CD14-positive monocyte (primary cell): Measurements from ENCODE around the gene IRS1. TPM values are rescaled to one million over a fixed set of nuclear protein-coding genes. Genes with fewer than 3 reads are reported as not detected.

ENCODE experiments used
- DNase-seq, 3 donors: peaks; one replicate each; pipeline ENCODE4 v3.0.0-alpha.2; 2011 to 2022
- H2AFZ ChIP-seq: 2 replicates; pipeline ENCODE4 v1.6.0; 2012; ENCODE audit warnings: mild to moderate bottlenecking, low read depth, low read length, inconsistent platforms; ENCODE audit not compliant: insufficient read depth, poor library complexity, severe bottlenecking
- H3K27ac ChIP-seq, 2 donors: 1 replicate in 1 of 2; 2 replicates in 1 of 2; pipeline ENCODE4 v1.5.1; 2012 to 2013; ENCODE audit warnings: low read length in 2 of 2, control low read depth in 1 of 2, inconsistent platforms in 1 of 2, low read depth in 1 of 2, mild to moderate bottlenecking in 1 of 2
- H3K27me3 ChIP-seq, 2 donors: one replicate each; pipeline versions ENCODE4 v1.6.0 to v1.6.1; 2011 to 2013; ENCODE audit warnings: low read length in 2 of 2; ENCODE audit not compliant: control insufficient read depth in 2 of 2, insufficient read depth in 2 of 2
- H3K36me3 ChIP-seq, 2 donors: replicated peaks in 1 of 2; 1 replicate in 1 of 2; 2 replicates in 1 of 2; pipeline versions ENCODE4 v1.5.1 to v1.6.1; 2012 to 2013; ENCODE audit warnings: low read length in 2 of 2, control low read depth in 1 of 2, inconsistent platforms in 1 of 2, mild to moderate bottlenecking in 1 of 2; ENCODE audit not compliant: insufficient read depth in 2 of 2, control insufficient read depth in 1 of 2
- H3K4me1 ChIP-seq, 2 donors: 1 replicate in 1 of 2; 2 replicates in 1 of 2; pipeline versions ENCODE4 v1.5.1 to v1.6.1; 2012 to 2013; ENCODE audit warnings: low read length in 2 of 2, control low read depth in 1 of 2, inconsistent platforms in 1 of 2, mild to moderate bottlenecking in 1 of 2, moderate library complexity in 1 of 2; ENCODE audit not compliant: insufficient read depth in 2 of 2, control insufficient read depth in 1 of 2
- H3K4me2 ChIP-seq: replicated peaks from 2 replicates; pipeline ENCODE3; 2012; ENCODE audit warnings: low read length, moderate library complexity, mild to moderate bottlenecking; ENCODE audit not compliant: poor library complexity, severe bottlenecking; ENCODE audit errors: extremely low read depth
- H3K4me3 ChIP-seq, 3 experiments: fragments of 200-600 bp in 1 of 3; sonication (generic) in 1 of 3; replicated peaks in 1 of 3; 1 replicate in 2 of 3; 2 replicates in 1 of 3; pipeline ENCODE4 v1.5.1; 2011 to 2013; ENCODE audit warnings: low read length in 3 of 3, mild to moderate bottlenecking in 3 of 3, control low read depth in 2 of 3, low read depth in 2 of 3, inconsistent platforms in 1 of 3, moderate library complexity in 1 of 3
- H3K79me2 ChIP-seq: 2 replicates; pipeline ENCODE4 v1.6.0; 2012; ENCODE audit warnings: mild to moderate bottlenecking, control low read depth, inconsistent platforms, low read length, moderate library complexity; ENCODE audit not compliant: insufficient read depth
- H3K9ac ChIP-seq: 2 replicates; pipeline ENCODE4 v1.6.0; 2017; ENCODE audit warnings: low read length, mild to moderate bottlenecking; ENCODE audit not compliant: insufficient read depth, poor library complexity, severe bottlenecking
- H3K9me3 ChIP-seq, 2 donors: replicated peaks in 1 of 2; 1 replicate in 1 of 2; 2 replicates in 1 of 2; pipeline versions ENCODE4 v1.5.1 to v1.6.1; 2012 to 2013; ENCODE audit warnings: low read length in 2 of 2, control low read depth in 1 of 2; ENCODE audit not compliant: control insufficient read depth in 1 of 2, insufficient read depth in 1 of 2
- H4K20me1 ChIP-seq: 2 replicates; pipeline ENCODE4 v1.6.0; 2012; ENCODE audit warnings: mild to moderate bottlenecking, low read length, control low read depth, moderate library complexity; ENCODE audit not compliant: insufficient read depth
- H3K27ac Mint-ChIP-seq, 7 donors: one replicate each; pipeline ENCODE4 v1.8.0; 2020; ENCODE audit warnings: mild to moderate bottlenecking in 7 of 7, mixed read lengths in 7 of 7, moderate library complexity in 6 of 7, inconsistent platforms in 2 of 7
- H3K27me3 Mint-ChIP-seq, 3 donors: one replicate each; pipeline ENCODE4 v1.8.0; 2021 to 2022; ENCODE audit warnings: low read depth in 3 of 3, mild to moderate bottlenecking in 3 of 3, mixed read lengths in 3 of 3, moderate library complexity in 3 of 3, inconsistent platforms in 1 of 3
- H3K36me3 Mint-ChIP-seq, 2 donors: one replicate each; pipeline ENCODE4 v1.8.0; 2020; ENCODE audit warnings: mixed read lengths in 2 of 2, inconsistent platforms in 1 of 2, mild to moderate bottlenecking in 1 of 2
- H3K4me1 Mint-ChIP-seq: one replicate; pipeline ENCODE4 v1.8.0; 2020; ENCODE audit warnings: mild to moderate bottlenecking, mixed read lengths
- H3K4me3 Mint-ChIP-seq, 2 donors: one replicate each; pipeline ENCODE4 v1.8.0; 2020; ENCODE audit warnings: mild to moderate bottlenecking in 2 of 2, mixed read lengths in 2 of 2, moderate library complexity in 1 of 2
- H3K9me3 Mint-ChIP-seq, 7 donors: one replicate each; pipeline ENCODE4 v1.8.0; 2020 to 2022; ENCODE audit warnings: mixed read lengths in 7 of 7, mild to moderate bottlenecking in 6 of 7, moderate library complexity in 6 of 7, inconsistent platforms in 2 of 7
- CTCF ChIP-seq: fragments of 200-600 bp; IDR thresholded peaks from one replicate; pipeline ENCODE4 v1.8.0; 2022; ENCODE audit warnings: antibody characterized with exemption, mild to moderate bottlenecking
- WGBS: methylation state at CpG from one replicate; pipeline ENCODE4 v1.1.5; 2013; ENCODE audit warnings: missing lambda C conversion rate; ENCODE audit not compliant: insufficient coverage; 5-methylcytosine and 5-hydroxymethylcytosine counted together
- intact Hi-C, 2 donors: fragments of 100-400 bp; cut with micrococcal nuclease; formaldehyde crosslinking; loops; one replicate each; pipeline versions ENCODE4 v1.15.0 to v1.15.1; 2023
- polyA plus RNA-seq, 3 donors: library from polyadenylated mRNA; depleted of rRNA in 1 of 3; unstranded in 2 of 3; stranded (reverse) in 1 of 3; fragments of 300-500 nt in 2 of 3; fragments of >200 nt in 1 of 3; fragmentation: Illumina TruSeq in 2 of 3; gene quantifications; 1 replicate in 2 of 3; 2 replicates in 1 of 3; pipeline ENCODE4 v1.2.3, GENCODE V29; 2012 to 2021

IRS1 gene
- polyA plus RNA-seq, 3 donors, result 0.10 to 0.19 TPM; not detected in 1

GRCh38 chr2:226727251-226727650 lies 72.4 kb downstream of the IRS1 start:
- Histone ChIP-seq H3K27ac (no peak overlapping the region), H3K4me3 (no peak overlapping the region), H3K4me1 (no peaks in the 10 kb centered on the region), H3K79me2 (no peaks in the 10 kb centered on the region), H3K9ac (no peak overlapping the region), H3K9me3 (no peaks in the 10 kb centered on the region), H4K20me1 (no peaks in the 10 kb centered on the region), H3K36me3 (no peaks in the 10 kb centered on the region), H3K27me3 (peaks cover 0 to 8% of the 10 kb centered on the region in 2 donors), H3K4me2 (no peak overlapping the region), H2AFZ (no peak overlapping the region)
- TF ChIP-seq CTCF, result no peak
- Mint-ChIP-seq H3K27me3 (peaks cover 2 to 19% (median 7%) of the 10 kb centered on the region in 3 donors), H3K9me3 (peaks cover 0 to 3% (median 0%) of the 10 kb centered on the region in 7 donors), H3K4me3 (no peak overlapping the region), H3K36me3 (no peaks in the 10 kb centered on the region), H3K27ac (no peak overlapping the region), H3K4me1 (no peaks in the 10 kb centered on the region)
- WGBS, result no CpG with 5 or more reads among the region's 1 CpG
- intact Hi-C loops, result no loop called here
- DNase-seq, result no peak

DNA sequence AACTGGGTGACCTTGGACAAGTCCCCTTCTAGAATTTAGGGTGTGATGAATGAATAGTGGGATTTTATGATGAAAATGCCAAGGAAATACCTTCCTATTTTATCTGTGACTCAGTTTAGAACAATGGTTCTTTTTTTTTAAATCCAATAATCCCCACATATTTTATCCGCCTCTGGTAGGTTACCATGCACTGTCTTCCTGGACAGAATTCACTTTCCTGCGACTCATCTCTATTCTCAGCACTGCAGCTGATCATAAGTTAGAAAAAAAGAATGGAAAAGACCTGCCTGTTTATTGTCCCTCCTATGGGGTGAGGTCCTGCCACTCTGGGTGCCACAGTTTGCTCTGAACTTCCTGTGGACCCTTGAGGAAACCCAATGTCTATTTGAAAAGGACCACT lies 73.1 kb downstream of the IRS1 start:
- H3K27ac Mint-ChIP-seq, result no peak overlapping the region
- no peaks in the 10 kb centered on the region for H3K36me3 Mint-ChIP-seq
- Histone ChIP-seq H3K79me2 (no peaks in the 10 kb centered on the region), H3K9me3 (no peaks in the 10 kb centered on the region), H3K4me2 (no peak overlapping the region), H3K36me3 (no peaks in the 10 kb centered on the region), H4K20me1 (no peaks in the 10 kb centered on the region), H3K4me3 (no peak overlapping the region), H2AFZ (no peak overlapping the region), H3K27me3 (peaks cover 0 to 8% of the 10 kb centered on the region in 2 donors), H3K4me1 (no peaks in the 10 kb centered on the region), H3K9ac (no peak overlapping the region), H3K27ac (no peak overlapping the region)
- intact Hi-C loops, result no loop called here
- WGBS, result no CpG with 5 or more reads among the region's 2 CpGs
- DNase-seq, result no peak
- TF ChIP-seq CTCF, result no peak
- H3K4me3 Mint-ChIP-seq, result no peak overlapping the region
- H3K27me3 Mint-ChIP-seq, result peaks cover 2 to 19% (median 7%) of the 10 kb centered on the region in 3 donors
- no peaks in the 10 kb centered on the region for H3K4me1 Mint-ChIP-seq
- H3K9me3 Mint-ChIP-seq, result peaks cover 0 to 3% (median 0%) of the 10 kb centered on the region in 7 donors
